Nephron progenitor cell (in vitro differentiated cells): Measurements from ENCODE around the gene YTHDF1.

Experiments
- DNase-seq: peaks from one replicate; pipeline ENCODE4 v3.0.0; 2021
- H3K27ac Mint-ChIP-seq: 2 replicates; pipeline ENCODE4 v1.8.0; 2021; ENCODE audit warnings: mild to moderate bottlenecking, moderate library complexity, mixed read lengths
- H3K27me3 Mint-ChIP-seq: 2 replicates; pipeline ENCODE4 v1.8.0; 2021; ENCODE audit warnings: mild to moderate bottlenecking, low read depth, mixed read lengths; ENCODE audit not compliant: poor library complexity
- H3K36me3 Mint-ChIP-seq: 2 replicates; pipeline ENCODE4 v1.8.0; 2021; ENCODE audit warnings: low read depth, mixed read lengths
- H3K4me1 Mint-ChIP-seq: 2 replicates; pipeline ENCODE4 v1.8.0; 2021; ENCODE audit warnings: mixed read lengths
- H3K4me3 Mint-ChIP-seq: 2 replicates; pipeline ENCODE4 v1.8.0; 2021; ENCODE audit warnings: mild to moderate bottlenecking, moderate library complexity, mixed read lengths
- H3K9me3 Mint-ChIP-seq: 2 replicates; pipeline ENCODE4 v1.8.0; 2021; ENCODE audit warnings: mild to moderate bottlenecking, moderate library complexity, mixed read lengths
- TF ChIP-seq, protein P1 (sequence below): fragments of 200-600 bp; sonication (generic); IDR thresholded peaks from 2 replicates; pipeline ENCODE4 v1.5.0; 2021; ENCODE audit warnings: antibody characterized with exemption

YTHDF1 gene

DNA sequence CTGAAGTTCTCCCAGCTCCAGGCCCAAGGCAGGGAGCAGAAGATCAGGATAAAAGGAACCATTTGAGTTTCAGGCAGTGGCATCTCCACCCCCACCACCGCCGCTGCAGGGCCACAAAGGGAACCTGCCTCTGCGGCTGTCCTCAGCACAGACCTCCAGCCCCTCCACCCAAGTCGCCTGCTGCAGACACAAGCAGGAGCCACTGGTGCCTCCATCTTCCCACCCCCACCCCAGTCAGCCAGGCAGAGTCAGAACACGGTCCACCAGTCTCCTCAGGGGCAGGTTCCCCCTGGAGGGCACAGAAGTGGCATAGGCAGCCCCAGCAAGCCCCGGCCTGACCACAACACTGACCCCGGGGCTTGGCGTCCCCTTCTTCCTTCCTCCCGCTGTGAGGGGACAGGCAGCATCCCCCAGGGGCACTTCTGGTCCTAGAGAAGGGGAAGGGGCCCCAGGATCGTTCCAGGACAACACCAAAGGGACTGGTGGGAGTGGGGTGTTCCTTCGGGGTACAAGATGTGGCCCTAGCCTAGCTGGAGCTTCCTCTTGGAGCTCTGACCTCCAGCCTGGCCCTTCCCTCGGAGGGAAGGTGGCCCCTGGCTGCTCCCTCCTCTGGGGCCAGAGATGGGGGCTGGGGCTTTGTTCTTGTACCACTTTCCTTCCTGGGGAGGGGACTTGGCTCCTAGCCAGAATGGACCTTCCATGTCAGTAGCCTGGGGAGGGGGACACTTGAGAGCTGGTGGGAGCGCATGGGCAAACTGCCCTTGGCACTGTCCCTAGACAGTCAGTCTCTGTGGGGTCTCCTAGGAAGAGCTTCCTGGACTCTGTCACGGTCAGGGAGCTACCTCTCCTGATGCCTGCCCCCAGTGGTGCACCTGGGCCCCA, 36.0 kb downstream of the YTHDF1 start:
- TF ChIP-seq, protein P1, sequence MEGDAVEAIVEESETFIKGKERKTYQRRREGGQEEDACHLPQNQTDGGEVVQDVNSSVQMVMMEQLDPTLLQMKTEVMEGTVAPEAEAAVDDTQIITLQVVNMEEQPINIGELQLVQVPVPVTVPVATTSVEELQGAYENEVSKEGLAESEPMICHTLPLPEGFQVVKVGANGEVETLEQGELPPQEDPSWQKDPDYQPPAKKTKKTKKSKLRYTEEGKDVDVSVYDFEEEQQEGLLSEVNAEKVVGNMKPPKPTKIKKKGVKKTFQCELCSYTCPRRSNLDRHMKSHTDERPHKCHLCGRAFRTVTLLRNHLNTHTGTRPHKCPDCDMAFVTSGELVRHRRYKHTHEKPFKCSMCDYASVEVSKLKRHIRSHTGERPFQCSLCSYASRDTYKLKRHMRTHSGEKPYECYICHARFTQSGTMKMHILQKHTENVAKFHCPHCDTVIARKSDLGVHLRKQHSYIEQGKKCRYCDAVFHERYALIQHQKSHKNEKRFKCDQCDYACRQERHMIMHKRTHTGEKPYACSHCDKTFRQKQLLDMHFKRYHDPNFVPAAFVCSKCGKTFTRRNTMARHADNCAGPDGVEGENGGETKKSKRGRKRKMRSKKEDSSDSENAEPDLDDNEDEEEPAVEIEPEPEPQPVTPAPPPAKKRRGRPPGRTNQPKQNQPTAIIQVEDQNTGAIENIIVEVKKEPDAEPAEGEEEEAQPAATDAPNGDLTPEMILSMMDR, result no peak
- H3K4me1 Mint-ChIP-seq, result peaks cover 18% of the 10 kb centered on the region
- no peaks in the 10 kb centered on the region for H3K36me3 Mint-ChIP-seq
- H3K4me3 Mint-ChIP-seq, result peak overlapping the region; percentile 68
- peaks cover 73% of the 10 kb centered on the region for H3K27me3 Mint-ChIP-seq
- H3K27ac Mint-ChIP-seq, result no peak overlapping the region
- no peak for DNase-seq
- no peaks in the 10 kb centered on the region for H3K9me3 Mint-ChIP-seq

DNA sequence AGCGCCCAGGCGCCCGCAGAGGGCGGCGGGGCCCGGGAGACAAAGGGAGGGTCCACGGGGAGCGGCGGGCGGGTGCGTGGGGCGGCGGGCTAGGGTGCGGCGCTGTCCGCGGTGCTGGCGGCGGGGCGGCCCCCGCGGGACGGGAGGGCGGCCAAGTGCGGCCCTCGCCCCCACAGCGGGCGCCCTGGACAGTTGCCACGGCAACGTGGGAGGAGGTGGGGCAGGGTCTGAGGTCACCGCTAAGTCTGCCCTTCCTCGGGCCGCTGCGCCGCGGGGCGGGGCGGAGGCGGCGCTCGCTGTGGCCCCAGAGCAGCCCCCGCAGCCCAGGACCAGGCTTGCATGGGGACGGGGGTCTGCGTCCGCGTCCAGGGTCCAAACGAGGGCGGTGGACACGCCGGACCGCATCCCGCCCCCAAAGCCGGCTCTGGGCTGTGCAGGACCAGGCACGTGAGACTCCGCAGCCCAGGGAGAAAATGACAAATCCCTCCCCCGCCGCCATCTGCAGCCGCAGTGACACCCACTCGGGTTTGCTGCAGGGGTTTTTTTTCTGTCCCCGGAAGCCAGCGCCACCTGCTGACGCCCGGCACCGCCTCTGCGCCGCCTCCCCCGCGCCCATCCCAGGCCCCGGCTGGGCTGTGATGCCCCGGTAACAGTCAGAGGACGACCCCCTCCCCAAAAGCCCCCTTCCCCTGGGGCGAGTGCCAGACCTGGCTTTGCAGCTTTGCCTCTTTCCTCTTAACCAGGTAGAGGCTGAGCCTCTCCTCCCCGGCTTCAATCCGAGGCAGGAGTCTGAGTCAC, 36.8 kb downstream of the YTHDF1 start:
- H3K4me1 Mint-ChIP-seq, result peaks cover 18% of the 10 kb centered on the region
- TF ChIP-seq, protein P1, result peak; percentile 18
- H3K27ac Mint-ChIP-seq, result no peak overlapping the region
- H3K27me3 Mint-ChIP-seq, result peaks cover 73% of the 10 kb centered on the region
- H3K36me3 Mint-ChIP-seq, result no peaks in the 10 kb centered on the region
- H3K9me3 Mint-ChIP-seq, result no peaks in the 10 kb centered on the region
- H3K4me3 Mint-ChIP-seq, result peak overlapping the region; percentile 68
- peak; percentile 81 for DNase-seq

DNA sequence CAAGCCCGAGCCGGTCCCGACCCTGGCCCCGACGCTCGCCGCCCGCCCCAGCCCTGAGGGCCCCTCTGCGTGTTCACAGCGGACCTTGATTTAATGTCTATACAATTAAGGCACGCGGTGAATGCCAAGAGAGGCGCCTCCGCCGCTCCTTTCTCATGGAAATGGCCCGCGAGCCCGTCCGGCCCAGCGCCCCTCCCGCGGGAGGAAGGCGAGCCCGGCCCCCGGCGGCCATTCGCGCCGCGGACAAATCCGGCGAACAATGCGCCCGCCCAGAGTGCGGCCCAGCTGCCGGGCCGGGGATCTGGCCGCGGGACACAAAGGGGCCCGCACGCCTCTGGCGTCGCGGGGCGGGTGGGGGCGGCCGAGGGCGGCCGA, 37.5 kb downstream of the YTHDF1 start:
- H3K27ac Mint-ChIP-seq, result no peak overlapping the region
- H3K27me3 Mint-ChIP-seq, result peaks cover 76% of the 10 kb centered on the region
- DNase-seq, result peak; percentile 54
- no peak overlapping the region for H3K4me3 Mint-ChIP-seq
- H3K4me1 Mint-ChIP-seq, result peaks cover 18% of the 10 kb centered on the region
- H3K36me3 Mint-ChIP-seq, result no peaks in the 10 kb centered on the region
- TF ChIP-seq, protein P1, result no peak
- no peaks in the 10 kb centered on the region for H3K9me3 Mint-ChIP-seq

DNA sequence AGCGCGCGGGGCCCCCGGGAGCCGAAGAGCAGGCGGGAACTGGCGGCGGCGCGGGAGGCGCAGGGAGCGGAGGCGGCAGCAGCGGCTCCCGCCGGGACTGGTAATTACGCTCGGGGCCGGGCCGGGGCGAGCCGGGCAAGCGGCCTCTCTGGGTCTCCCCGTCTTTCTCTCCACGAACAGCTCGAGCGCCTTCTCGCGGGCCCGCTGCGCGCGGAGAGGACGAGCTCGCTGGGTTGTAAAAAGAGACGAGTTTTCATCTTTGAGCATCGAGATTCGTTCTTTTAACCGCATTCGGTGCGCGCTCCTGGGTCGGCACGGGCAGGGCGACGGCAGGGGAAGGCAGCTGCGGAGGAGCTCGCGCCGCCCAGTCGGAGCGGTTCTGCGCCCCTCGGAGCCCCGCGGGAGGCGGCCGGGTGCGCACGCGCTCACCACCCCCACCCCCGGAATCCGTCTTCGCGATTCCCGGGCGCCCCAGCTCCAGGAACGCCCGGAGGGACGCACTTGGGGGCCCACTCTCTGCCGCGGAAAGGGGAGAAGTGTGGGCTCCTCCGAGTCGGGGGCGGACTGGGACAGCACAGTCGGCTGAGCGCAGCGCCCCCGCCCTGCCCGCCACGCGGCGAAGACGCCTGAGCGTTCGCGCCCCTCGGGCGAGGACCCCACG, 38.0 kb downstream of the YTHDF1 start:
- Mint-ChIP-seq H3K27ac (no peak overlapping the region), H3K9me3 (no peaks in the 10 kb centered on the region), H3K36me3 (no peaks in the 10 kb centered on the region), H3K4me3 (peak overlapping the region; percentile 59), H3K4me1 (peaks cover 18% of the 10 kb centered on the region), H3K27me3 (peaks cover 81% of the 10 kb centered on the region)
- DNase-seq, result peak; percentile 28
- TF ChIP-seq, protein P1, result no peak

DNA sequence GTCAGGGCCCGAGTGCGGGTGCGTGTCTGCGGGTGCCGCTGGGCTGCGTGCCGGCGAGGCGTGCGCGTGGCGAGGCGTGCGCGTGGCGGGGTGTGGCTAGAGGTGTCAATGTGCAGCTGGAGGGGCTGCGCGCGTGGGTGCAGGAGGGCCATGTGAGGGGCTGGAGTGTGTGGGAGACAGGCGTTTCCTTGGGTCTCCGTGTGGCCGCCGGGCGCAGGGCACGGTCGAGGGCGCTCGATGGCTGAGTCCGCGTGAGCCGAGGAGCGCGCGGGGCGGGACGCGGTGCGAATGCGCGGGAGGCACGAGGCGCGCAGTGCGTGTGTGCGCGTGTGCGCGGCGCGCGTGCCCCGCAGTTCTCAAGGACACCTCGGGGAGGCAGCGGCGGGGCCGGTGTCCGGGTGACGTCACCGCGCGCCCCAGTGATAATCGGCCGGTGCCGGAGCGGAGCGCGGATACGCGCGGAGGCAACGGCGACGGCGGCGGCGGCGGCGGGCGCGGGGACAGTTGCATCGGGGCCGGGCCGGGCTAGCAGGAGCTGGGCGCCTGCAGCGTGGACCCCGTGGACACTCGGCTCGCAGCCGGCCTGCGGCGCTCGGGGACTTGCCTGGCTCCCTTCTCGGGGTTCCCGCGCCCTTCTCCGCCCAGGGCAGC, 38.7 kb downstream of the YTHDF1 start:
- peak; percentile 66 for DNase-seq

More for the DNA sequence above, 38.7 kb downstream of the YTHDF1 start:
- Mint-ChIP-seq H3K36me3 (no peaks in the 10 kb centered on the region), H3K27ac (no peak overlapping the region), H3K27me3 (peaks cover 82% of the 10 kb centered on the region), H3K4me3 (no peak overlapping the region), H3K4me1 (peaks cover 18% of the 10 kb centered on the region), H3K9me3 (no peaks in the 10 kb centered on the region)
- TF ChIP-seq, protein P1, result no peak
